Tongue (tissue), 2 donors: ENCODE measurements around the gene CHGA. TPM values are rescaled to one million over a fixed set of nuclear protein-coding genes. Genes with fewer than 3 reads are reported as not detected.

Experiments
- DNase-seq: peaks from one replicate; pipeline ENCODE4 v3.0.0-alpha.2; 2015
- total RNA-seq: library from RNA; depleted of rRNA; stranded (reverse); fragments of >200 nt; gene quantifications from one replicate; pipeline ENCODE4 v1.2.3, GENCODE V29; 2014

CHGA gene
- total RNA-seq, 1 donor from 2014 or later = 0.72 TPM

DNA sequence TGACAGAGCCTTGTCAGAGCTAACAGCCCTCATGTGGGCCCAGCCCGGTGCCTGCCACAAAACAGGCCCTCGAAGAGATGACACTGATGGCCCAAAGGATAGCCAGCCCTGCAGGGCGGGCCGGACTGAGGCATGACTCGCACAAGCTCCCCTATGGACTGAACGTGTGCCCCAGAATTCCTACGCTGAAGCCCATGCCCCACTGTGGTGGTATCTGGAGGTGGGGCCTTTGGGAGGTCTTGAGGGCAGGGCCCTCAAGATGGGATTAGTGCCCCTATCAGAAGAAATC lies 38.6 kb downstream of the CHGA start:
- no peak for DNase-seq

DNA sequence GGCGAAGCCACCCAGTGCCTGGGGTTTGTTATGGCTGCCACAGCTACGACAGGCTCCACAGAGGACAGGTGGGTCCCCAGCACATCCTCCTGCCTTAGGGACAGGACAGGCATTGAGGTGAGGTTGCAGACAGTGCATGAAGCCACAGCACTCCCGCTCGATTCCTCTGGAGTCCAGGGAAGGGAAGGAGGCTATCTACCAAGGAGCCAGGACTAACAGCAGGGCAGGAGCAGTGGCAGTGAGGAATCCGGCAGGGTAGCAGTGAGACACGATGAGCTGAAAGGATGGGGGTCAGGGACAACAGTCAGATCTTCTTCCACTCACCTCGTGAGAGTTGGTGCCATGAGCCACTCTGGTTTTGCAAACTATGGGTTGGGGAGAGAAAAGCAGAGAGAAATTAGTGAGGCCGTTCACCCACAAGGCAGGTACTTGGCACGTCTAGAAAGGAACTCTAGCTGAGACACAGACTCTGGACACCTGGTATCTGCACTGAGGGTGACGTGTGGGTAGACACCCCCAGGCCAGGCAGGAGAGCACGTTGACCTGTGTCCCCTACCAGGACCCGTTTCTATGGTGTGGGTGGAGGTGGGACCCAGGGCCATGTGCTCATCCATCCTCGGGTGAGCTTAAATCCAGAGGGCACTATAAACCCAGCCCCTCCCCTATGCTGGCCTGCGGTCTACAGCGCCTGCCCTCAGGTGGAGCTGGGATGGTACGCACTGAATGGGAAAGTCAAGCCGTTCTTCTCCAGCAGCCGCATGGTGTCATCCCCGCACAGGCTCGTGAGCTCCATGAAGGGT lies 39.3 kb downstream of the CHGA start:
- DNase-seq = no peak

DNA sequence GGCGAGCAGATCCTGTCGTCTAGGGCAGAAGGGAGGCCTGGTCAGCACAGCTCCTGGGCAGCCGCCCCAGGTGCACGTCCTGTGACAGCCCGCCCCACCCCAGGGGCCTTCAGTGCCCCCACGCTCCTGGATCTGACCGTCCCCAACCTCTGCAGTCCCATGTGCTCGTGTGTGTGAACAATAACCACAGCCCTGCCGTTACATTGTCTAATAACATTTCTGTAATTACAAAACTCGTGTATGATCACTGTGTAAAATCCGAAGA lies 39.8 kb downstream of the CHGA start:
- DNase-seq = no peak

DNA sequence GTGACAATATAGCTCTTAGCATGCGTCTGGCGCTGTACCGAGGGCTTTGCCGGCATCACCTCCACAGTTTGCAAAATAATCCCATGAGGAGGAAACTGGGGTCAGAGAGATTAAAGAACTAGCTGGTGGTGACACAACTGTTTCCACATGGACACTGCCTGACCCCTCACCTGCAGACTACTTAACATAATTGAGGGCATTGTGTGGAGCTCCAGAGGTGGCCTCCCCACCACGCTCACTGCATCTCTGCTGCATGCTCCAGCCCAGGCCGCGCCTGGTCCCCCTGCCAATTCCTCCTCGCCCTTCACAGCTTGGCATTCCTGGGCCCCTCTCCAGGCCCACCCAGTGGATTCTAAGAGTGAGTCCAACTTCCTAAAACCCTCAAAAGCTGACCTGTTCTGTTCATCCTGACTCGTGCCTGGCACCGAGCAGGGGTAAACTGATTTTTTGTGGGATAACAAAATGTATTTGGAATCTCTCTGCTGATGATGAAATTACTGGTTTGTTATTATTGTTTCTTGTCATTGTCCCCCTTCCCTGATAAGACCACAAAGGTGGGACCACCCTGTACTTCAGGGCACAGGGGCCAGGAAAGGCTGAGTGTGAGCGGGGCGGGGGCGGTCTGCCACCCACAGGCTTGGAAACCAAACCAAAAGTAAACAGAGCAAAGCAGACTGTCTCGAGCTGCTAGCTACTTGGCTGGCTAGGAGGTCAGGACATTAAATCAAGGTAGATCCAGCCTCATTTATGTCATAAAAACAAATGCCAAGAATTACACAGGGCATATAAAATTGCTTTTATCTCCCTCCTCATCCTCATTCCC lies 40.6 kb downstream of the CHGA start:
- peak; percentile 61 for DNase-seq

DNA sequence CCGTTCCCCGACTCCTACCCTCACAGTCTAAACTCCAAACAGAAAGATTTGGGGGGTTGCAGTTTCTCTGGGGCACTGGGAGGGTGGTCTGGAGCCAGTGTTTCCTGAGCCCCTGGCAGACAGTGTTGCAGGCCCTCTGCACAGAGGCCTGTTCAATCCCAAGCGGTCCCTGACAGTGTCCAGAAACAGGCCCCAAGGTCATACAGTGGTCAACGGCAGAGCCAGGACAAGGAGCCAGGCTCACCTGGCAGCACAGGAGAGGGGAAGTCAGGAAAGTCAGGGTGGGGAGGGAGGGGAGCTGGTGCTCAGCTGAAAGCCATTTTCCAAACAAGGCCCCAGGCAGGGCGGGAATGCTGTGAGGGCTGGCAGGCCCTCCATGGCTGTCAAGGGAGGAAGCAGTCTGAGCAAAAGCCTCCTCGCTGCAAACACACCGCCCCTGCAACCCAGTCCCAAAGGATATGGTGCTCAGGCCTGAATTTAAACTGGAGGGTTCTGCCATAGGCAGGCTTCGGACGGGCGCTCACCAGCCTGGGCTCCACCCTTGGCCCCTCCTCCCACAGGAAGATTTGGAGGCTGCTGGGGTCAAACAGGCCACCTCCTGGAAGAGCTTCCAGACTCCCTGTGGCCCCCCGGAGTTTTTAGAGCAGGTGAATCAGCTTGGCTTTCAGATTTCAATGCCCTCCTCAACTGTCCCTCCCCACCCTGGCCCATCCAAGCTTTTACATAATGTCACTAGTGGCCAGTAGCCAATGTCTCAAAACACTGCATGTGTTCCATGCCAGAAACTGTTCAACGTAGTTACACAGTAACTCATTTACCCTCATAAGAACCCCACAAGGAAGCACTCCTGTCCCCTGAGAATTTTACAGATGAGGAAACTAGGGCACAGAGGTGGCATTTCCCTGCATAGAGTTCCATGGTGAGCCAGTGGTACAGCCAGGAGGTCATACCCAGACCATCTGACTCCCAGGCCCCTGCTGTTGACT lies 41.5 kb downstream of the CHGA start:
- no peak for DNase-seq

DNA sequence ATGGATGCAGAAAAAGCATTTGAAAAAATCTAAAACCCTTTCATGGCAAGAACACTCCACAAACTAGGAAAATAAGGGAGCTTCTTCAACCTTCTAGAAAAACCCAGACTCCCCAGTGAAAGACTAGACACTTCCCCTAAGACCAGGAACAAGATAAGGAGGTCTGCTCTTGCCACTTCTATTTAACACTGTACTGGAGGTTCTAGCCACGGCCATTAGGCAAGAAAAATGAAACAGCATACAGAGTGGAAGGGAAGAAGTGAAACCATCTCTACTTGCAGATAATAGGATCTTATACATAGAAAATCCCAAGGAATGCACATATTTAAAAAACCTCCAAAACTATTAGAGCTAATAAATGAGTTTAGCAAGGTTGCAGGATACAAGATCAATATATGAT lies 42.3 kb downstream of the CHGA start:
- DNase-seq = no peak

DNA sequence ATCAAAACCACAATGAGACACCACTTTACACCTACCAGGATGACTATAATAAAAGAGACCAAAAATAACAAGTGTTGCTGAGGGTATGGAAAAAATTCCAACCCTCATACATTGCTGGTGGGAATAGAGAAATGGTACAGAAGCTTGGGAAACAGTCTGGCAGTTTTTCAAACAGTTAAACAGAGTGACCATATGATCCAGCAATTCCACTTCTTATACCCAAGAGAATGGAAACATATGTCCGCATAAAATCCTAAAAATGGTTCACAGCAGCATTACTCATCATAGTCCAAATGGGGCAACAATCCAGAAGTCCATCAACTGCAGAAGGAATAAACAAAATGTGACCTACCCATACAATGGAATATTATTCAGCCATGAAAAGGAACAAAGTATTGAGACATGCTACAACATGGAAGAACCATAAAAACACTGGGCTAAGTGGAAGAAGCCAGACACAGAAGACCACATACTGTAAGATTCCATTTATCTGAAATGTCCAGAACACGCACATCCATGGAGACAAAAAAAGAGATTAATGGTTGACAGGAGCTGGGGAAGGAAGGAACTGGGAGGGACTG lies 44.5 kb downstream of the CHGA start:
- DNase-seq = no peak

DNA sequence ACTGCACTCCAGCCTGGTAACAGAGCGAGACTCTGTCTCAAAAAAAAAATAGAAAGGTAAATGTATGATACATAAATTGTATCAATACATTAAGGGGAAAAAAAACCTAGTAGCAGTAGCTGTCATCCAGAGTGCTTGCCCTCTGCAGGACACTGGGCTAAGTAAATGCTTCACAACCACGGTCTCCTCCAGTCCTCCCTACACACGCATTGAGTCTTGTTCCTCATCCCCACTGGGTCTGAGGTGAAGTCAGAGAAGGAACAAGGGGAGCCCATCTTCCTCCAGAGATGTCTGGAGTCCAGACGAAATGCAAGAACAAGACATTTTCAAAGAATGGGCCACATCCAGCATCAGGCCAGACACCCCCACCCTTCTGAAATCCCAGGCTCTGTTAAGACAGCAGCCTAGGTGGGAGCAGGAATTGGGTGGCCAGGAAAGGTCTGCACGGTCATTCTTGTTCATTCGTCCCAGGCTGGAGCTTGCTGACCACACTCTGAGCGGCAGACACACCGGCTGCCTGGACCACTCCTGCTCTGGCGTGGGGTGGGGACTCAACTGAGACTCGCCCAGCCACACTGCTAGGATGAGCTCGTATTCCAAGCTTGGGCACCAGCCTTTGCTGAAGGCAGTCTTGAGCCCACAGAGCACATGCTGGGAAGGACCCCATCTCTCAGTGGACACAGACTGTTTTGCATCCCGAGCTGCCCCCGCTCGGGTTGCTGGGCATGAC lies 45.5 kb downstream of the CHGA start:
- DNase-seq = no peak

DNA sequence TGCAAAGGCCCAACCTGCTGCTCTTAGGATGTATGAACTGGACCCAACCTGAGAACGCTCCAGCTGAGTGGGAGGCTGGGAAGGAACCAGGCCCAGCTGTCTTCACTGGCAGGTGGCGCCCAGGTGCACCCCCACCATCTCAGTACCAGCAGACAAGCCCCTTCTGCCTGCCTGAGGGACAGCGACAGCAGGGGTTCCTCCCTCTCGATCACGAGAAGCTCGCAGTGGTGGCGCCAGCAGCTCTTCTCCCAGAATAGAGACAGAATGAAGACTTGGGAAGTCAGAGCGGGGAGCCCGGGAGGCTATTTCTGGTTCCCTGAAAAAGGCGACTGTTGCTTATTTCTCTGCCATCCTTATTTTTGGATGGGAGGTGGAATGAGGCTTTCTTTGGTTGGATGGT lies 46.5 kb downstream of the CHGA start:
- peak; percentile 80 for DNase-seq

DNA sequence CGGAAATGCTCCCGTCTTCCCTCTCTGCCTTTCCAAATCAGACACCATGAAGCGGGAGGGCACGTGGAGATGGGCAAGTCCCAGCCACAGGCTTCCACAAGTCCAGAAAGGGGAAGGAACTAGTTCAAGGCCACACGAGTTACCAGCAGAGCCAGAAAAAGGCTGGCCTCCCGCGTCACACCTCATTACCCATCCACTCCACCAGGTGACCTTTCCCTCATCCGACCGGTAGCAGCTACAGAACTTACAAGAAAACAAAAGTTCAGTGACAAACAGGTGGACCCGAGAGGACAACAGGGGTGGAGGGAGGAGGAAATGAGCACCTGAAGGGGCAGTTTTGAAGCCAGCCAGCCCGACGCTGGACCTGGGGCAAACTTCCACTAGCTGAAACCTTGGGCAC lies 46.9 kb downstream of the CHGA start:
- no peak for DNase-seq

DNA sequence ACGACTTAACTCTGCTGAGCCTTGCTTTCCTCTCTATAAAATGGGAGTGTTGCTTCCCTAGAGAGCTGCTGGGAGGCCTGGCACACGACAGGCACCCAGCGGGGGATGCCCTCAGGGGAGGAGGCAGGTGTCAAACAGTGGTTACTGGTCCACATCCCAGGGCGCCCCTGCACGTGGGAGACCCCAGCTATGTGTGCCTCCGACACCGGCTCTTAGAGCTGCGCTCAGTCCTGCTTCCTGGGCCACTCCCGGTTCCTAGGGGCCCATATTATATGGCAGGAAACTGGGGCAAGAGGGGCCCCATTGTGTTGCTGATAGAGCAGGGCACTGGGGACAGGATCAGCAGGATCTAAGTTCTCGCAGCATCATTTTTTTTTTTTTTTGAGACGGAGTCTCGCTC lies 47.3 kb downstream of the CHGA start:
- no peak for DNase-seq

DNA sequence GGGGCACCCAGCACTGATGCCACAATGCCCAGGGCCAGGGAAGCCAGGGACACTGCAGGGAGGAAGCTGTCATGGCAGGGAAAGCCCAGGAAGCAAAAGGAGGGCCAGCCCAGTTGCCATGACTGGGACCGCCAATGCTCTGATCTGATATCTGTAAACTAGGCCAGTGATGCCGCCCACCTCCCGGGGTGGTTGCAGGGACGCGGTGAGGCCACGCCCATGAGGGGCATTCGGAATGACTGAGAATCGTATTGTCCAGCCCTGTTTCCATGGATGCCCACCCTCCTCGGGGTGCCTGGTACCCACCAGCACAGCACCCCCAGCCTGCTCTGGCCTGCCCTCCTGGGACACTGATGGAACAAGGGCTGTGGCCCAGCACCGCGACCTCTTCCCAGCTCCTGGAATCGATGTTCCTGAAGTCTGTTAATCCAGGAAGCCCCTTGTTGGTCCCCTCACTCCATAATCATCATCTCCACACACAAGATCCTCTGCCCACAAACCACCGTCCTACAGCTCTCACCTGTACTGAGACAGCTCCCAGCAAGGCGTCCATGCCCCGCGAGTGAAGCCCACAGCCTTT lies 48.7 kb downstream of the CHGA start:
- DNase-seq = no peak

DNA sequence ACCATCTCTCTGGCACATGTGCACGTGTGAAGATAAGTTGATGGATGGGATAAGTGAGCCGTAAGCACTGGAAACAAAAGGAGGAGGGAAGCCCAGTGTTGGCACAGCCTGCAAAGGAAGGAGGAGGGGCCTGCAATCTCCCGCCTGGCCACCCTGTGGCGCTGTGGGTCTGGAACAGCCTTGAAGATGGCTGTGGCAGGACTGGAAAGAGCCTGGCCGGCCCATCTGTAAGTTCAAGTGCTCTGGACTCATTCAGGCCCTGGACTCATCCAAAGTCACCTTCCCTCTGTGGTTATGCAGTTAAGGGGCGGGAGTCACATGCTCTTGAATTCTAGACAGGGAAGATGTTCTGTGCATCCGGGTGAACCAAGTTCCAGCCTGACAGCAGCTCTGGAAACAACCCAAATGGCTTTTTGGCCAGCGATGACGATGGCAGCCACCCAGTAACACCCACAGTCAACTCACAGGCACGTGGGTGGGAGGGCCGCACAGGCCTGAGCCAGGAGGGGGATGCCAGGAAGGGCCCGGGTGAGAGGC lies 50.4 kb downstream of the CHGA start:
- peak; percentile 85 for DNase-seq

DNA sequence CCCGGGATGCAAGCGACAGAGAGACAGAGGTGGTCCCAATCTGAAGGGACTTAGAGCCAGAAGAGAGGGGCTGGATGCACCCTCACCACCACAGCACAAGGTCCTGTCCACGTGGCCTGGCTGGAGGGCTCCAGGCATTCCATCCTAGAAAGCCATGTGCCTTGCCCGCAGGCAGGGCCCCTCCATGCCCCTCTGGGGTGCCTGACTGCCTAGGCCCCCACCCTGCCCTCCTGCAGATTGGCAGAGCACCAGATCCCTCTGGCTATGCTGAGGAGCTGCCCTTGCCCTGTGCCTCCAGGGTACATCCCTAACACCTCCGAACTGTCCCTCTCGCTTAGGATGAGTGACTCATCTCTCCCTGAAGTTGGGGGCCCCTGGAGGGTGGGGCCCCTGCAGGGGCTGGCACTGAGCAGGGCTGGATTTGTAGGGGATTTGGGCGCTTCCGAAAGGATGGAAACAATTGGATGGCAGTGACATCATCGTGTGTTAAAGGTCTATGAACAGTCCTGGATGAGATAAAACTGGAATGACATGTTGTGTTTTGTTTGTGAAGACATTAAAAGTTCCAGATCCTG lies 50.9 kb downstream of the CHGA start:
- no peak for DNase-seq

DNA sequence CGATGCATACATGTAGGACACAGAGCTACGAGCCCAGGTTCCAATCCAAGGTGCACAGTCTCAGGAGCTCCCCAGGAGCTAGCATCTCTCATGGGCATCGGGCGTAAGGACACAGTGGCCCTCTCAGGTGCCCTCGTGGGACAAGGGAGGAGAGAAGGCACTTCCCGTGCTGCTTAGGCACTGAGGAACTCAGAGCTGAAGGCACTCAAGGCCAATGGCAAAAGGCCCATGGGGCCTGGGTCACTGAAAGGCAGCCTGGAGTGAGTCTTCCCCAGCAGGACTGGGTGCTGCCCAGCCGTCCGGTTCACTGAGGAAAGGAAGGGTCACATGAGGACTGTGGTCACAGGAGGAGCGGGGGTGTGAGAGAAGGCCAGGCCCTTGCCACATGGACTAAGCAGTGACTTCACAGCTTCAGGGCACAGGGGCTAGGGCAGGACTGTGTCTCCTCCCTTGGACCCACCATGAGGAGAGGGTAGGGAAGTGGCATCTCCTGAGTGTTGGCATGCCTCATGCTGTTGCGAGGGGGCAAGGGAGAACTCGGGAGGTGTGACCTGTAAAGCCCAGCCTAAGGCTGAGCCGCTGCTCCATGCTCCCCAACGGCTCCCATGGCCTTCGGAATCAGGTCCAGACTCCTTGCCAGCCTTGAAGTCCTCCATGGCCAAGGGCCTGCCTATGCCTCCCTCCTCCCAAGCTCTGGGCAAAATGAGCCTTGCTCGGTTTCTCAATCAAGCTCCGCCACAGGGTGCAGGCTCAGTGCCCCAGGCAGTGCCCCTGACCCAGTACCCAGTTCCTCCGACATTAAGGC lies 51.8 kb downstream of the CHGA start:
- DNase-seq = no peak

DNA sequence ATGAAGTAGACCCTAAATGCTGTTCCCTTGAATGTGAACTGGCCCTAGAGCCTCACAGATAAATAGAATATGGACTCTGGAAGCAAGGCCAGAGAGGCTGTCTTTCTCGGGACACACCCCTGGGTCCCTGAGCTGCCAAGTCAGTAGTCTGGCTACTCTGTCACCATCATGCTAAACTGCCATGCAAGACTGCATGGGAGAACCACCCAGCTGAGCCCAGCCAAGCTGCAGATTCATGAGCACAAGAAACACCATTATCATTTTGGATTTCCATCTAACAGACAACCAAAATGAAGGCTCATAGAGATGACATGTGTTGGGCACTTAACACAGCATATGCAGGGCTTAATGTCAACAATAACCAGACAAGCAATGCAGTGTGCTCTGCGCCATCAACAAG lies 53.3 kb downstream of the CHGA start:
- DNase-seq = no peak

DNA sequence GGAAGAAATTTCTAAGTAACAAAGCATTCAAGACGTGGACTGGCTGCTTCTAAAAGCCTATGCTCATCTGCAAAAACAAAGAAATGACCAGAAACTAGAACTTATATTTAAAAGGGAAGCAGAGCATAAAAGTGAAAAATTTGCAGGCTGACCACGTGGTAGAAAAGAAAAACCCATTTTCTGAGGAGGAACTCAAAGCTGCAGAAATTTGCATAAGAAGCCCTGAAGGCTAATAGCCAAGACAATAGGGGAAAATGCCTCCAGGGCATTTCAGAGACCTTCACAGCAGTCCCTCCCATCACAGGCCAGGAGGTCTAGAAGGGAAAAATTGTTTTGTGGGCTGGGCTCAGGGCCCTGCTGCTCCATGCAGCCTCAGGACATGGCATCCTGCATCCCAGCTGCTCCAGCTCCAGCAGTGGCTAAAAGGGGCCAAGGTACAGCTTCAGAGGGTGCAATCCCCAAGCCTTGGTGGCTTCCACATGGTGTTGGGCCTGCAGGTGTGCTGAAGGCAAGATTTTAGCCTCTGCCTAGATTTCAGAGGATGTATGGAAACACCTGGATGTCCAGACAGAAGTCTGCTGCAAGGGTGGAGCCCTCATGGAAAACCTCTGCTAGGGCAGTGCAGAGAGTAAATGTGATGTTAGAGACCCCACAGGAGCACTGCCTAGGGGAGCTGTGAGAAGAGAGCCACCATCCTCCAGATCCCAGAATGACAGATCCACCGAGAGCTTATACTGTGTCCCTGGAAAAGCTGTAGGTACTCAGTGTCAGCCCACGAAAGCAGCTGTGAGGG lies 55.5 kb downstream of the CHGA start:
- DNase-seq = no peak

DNA sequence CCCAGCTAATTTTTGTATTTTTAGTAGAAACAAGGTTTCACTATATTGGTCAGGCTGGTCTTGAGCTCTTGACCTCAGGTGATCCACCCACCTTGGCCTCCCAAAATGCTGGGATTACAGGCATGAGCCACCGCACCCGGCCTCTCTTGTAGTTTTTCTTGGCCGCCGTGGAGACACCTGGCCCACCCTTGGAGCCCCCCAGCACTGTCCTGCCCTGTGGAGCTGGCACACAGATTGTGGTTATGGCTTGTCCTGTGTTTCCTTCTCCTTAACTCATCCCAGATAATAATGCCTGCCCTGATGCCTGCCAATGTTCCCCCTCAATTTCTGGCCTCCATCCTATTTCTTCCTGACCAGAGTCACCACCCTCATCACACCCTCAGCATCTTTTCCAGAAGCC lies 57.9 kb downstream of the CHGA start:
- DNase-seq = no peak

DNA sequence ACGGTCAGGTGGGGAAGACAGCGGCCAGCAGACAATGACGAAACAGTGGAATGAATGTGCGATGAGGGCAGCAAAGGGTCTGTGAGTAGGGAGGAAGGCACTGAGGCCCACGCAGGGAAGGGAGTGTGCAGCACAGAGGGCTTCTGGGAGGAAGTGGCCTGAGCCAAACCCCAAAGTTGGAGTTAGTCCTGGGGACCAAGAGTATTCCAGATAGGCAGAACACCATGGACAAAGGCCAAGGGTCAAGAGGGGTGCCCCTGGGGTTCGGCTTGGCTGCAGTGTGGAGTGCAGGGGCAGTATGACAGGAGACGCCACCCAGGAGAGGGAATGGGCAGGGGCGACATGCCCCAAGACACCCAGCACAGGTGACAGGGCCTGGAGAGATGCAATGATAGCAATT lies 58.8 kb downstream of the CHGA start:
- DNase-seq = no peak
